ENCODE measurements around the gene DCLK1.

Gene DCLK1

GRCh38 chr13:35854286-35854685, 276.9 kb downstream of the DCLK1 start:
- no peak for DNase-seq

- DNase-seq: no peak
Measured at GRCh38 chr13:35851881-35852280, 279.3 kb downstream of the DCLK1 start.

- no peak for DNase-seq
Measured at GRCh38 chr13:35851356-35851755, 279.8 kb downstream of the DCLK1 start.

- DNase-seq: no peak
Measured at GRCh38 chr13:35850569-35850968, 280.6 kb downstream of the DCLK1 start.

- no peak for DNase-seq
Measured at GRCh38 chr13:35849256-35849644, 281.9 kb downstream of the DCLK1 start.

DNA sequence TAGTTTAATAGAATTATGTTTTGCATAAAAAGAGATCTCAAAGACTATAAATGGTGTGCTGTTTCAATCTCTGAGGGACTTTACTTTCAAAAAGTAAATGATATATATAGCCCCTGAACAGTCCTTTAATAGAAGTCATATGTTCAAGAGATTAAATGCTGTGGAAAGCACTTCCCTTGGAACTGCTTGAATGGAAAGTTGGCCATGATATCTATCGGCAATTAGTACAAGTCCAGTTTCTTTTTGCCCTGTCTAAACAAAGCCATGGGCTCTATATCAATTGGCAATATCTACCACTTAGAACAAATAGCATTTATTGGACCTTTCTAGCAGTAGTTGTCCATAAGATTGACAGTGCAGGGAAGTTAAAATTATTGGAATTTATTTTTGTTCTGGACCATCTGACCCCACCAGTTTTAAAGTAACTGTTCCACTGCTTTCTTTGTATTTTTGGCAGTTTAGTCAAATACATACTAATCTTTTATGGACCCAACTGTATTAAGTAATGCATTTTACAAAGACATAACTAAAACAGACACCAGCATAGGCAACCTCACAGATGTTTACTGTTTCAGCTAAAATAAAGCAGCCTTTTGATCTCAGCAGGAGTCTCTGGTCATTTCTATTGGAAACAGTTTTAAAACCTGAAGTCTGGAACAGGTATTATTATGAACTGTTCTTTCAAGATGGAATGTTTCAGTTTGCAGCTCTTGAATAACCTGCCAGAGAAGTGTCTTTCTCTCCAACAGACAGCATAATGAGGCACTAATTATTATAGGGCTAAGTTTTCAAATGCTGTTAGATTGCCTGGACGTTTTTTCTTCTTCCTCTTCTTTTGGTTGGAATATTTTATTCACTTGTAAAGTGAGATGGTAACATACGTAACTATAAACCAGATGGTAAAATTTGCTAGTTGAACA, 282.6 kb downstream of the DCLK1 start:
- no peak for DNase-seq

DNA sequence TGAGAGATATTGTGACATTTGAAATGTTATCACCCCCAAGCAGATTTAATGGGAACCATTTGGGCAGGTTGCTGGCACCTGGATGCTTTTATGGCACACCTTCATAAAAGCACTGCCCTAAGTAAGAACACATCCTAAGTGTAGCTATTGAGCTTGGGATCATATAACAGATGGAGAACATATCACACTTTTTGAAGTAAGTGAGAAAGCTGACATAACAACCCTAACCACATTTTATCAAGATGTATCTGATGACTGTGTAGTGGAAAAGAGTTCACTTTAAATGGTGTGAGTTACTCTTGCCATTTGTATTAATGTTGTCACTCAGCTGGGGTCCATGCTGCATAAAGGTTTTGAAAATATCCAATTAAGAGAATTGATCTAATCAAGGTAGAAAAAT, 287.9 kb downstream of the DCLK1 start:
- no peak for DNase-seq

DNA sequence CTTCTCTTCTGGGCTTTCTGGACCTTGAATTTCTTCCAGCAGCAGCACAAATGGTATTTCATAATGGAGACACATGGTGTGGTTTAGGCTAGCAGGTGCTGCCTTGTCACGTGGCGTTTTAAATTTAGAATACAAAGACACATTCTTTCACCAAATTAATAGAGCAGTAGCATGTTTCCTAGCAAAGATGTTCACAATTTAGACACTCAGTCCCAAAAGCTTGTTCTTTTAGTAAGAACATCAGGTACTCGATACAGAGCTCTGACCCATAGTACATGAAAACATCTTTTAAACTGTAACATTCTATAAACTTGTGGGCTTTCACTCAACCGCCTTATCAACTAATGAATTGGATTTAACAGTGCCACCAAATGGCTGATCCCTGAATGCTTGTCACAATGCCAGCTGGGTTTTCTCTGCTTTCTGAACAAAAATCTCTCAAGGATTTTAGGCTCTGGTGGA, 290.1 kb downstream of the DCLK1 start:
- DNase-seq: no peak

DNA sequence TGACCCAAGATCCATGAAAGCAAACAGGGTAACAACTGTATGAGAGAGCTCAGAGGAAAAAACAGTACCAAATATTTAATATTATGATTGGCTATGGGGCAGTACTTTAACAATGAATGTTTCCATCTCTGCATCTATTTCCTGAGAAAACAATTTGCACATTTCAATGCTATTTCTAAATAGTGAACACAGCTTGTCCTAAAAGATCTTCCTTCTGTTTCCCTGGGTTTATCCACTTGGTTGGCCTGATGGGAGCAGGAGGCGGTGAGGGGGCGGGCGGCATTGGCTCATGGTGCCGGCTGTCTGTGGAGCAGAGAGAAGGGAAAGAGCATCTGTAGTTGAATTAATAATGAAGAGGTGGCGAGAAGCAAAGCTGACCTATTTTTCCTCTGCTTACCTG, 291.4 kb downstream of the DCLK1 start:
- no peak for DNase-seq

- no peak for DNase-seq
Measured at GRCh38 chr13:35838356-35838755, 292.8 kb downstream of the DCLK1 start.

GRCh38 chr13:35836446-35836845, 294.7 kb downstream of the DCLK1 start:
- no peak for DNase-seq

- no peak for DNase-seq
Measured at GRCh38 chr13:35835989-35836388, 295.2 kb downstream of the DCLK1 start.

DNA sequence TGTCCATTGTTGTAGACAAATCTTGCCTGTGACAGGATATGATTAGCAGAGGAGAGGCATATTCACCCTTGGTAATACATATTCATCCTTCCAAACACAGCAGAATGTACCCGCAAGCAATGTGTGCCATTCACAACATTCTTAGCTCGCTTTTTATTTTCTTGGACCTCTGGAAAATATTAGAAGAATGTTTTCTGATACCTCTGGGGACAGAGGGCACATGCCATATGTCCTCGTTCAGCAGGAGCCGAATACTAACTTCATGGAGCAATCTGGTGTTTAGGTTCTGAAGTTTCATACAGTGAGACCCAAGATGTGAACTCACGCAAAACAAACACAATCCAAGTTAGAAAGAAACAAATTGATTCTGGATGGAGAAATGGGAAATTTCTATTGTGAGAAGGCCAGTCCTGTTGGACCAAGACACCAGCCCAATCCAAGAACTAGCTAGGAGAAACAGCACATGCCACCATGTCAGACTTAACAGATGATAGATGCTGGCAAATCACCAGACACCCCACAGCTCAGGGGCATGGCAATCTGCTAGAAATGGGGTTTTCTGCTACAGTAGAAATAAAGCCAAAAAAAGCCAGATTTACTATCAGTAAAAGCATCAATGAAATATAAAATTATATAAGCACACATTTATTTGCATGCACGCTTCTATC, 297.4 kb downstream of the DCLK1 start:
- DNase-seq: no peak

GRCh38 chr13:35833031-35833430, 298.2 kb downstream of the DCLK1 start:
- no peak for DNase-seq

- DNase-seq: no peak
Measured at GRCh38 chr13:35832551-35832950, 298.6 kb downstream of the DCLK1 start.

DNA sequence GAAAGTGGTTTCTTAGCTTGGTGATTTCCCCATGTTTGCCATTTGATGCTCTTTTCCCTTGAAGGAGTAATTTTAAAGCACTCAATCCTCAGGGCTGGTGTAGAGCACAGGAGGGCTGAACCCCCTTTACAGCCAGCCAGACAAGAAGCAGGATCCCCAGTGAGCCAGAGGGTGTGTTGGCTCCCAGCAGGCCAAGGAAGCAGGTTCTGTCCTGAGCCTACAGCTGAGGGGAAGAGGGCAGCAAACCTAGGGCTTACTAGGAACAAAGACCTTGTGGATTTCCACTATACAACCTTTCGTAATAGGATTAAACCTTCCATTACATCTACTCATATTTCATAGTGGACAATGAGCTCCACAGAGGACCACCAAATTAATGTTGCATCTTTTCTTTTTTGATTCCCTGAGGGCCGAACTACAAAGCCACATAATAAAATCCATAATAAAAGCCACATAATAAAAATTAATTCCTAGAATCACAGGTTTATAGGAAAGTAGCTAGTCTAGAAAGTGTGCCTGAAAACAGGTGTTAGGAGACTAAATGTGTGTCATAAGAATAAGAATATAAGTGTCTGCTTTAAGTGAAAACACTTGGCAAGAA, 300.2 kb downstream of the DCLK1 start:
- no peak for DNase-seq

- DNase-seq: no peak
Measured at GRCh38 chr13:35826626-35827254, 304.4 kb downstream of the DCLK1 start.

GRCh38 chr13:35824825-35825224, 306.4 kb downstream of the DCLK1 start:
- no peak for DNase-seq

DNA sequence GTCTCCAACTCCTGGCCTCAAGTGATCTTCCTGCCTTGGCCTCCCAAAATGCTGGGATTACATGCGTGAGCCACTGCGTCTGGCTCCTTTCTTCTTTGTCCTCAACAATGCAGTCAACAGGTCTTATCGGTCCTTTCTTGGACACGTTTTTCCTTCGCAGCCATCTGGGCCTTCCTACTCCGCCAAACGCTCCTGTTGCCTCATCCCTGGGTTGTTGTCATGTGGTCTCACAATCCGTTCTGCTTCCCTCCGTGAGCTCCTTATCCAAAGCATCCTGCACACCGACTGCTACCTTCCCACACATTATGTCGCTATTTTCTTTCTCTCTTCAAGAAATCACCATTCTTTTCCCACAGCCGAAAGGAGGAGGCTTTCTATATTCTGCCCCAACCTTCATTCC, 306.8 kb downstream of the DCLK1 start:
- DNase-seq: no peak

- no peak for DNase-seq
Measured at GRCh38 chr13:35822666-35823065, 308.5 kb downstream of the DCLK1 start.

GRCh38 chr13:35818633-35819067, 312.5 kb downstream of the DCLK1 start:
- DNase-seq: no peak

GRCh38 chr13:35817642-35818607, 313.3 kb downstream of the DCLK1 start:
- DNase-seq: no peak
